Measurements from ENCODE around the gene TOMM7.

- no peak for TF ChIP-seq POLR2A (IDR thresholded peaks at IDR 0.05; ENCODE audit: extremely low read depth, insufficient read length)
- no peak for TF ChIP-seq CTCF (IDR thresholded peaks at IDR 0.05; ENCODE audit: low read depth, low read length)
Measured at GRCh38 chr7:22826593-22826992, 3.9 kb upstream of the TOMM7 start.
